OCI-LY1 (cell line): ENCODE results near the gene UBASH3B.

Experiments
- H2AFZ ChIP-seq: fragments of 200-600 bp; sonication (generic), shearing (Covaris generic); 2 replicates; pipeline ENCODE4 v1.6.0; 2014; ENCODE audit warnings: antibody characterized with exemption, mild to moderate bottlenecking, low read length
- H3F3A ChIP-seq: fragments of 200-600 bp; sonication (generic), shearing (Covaris generic); 2 replicates; pipeline ENCODE4 v1.6.0; 2014; ENCODE audit warnings: mild to moderate bottlenecking, antibody characterized with exemption, low read length, moderate library complexity; ENCODE audit not compliant: insufficient read depth
- H3K27ac ChIP-seq: fragments of 200-600 bp; sonication (generic); 2 replicates; pipeline ENCODE4 v1.5.1; 2014; ENCODE audit warnings: low read length, mixed run types, mild to moderate bottlenecking, low read depth; ENCODE audit not compliant: poor library complexity, severe bottlenecking
- H3K27me3 ChIP-seq: fragments of 200-600 bp; sonication (generic); 2 replicates; pipeline ENCODE4 v1.6.0; 2014; ENCODE audit warnings: antibody characterized with exemption, mild to moderate bottlenecking, low read length, moderate library complexity; ENCODE audit not compliant: insufficient read depth
- H3K36me3 ChIP-seq: fragments of 200-600 bp; sonication (generic); 2 replicates; pipeline ENCODE4 v1.6.1; 2014; ENCODE audit warnings: mild to moderate bottlenecking, antibody characterized with exemption, low read length, moderate library complexity, mixed read lengths; ENCODE audit not compliant: insufficient read depth
- H3K4me1 ChIP-seq: fragments of 200-600 bp; sonication (generic); 2 replicates; pipeline ENCODE4 v1.5.1; 2014; ENCODE audit warnings: mild to moderate bottlenecking, low read length, moderate library complexity; ENCODE audit not compliant: insufficient read depth, severe bottlenecking
- H3K4me2 ChIP-seq: fragments of 200-600 bp; sonication (generic), shearing (Covaris generic); 2 replicates; pipeline ENCODE4 v1.6.1; 2014; ENCODE audit warnings: low read length
- H3K4me3 ChIP-seq: fragments of 200-600 bp; sonication (generic); 2 replicates; pipeline ENCODE4 v1.5.1; 2014; ENCODE audit warnings: low read length, low read depth, mild to moderate bottlenecking, mixed read lengths; ENCODE audit not compliant: poor library complexity, severe bottlenecking
- H3K79me2 ChIP-seq: fragments of 200-600 bp; shearing (Covaris generic); 2 replicates; pipeline ENCODE4 v1.6.1; 2016; ENCODE audit warnings: mixed run types, low read length, mixed read lengths; ENCODE audit not compliant: insufficient read depth
- H3K9ac ChIP-seq: fragments of 200-600 bp; sonication (generic), shearing (Covaris generic); 2 replicates; pipeline ENCODE4 v1.6.1; 2014; ENCODE audit warnings: mild to moderate bottlenecking, low read length, mixed read lengths
- H3K9me2 ChIP-seq: fragments of 200-600 bp; sonication (generic), shearing (Covaris generic); 2 replicates; pipeline ENCODE4 v1.6.1; 2014; ENCODE audit warnings: low read depth, mild to moderate bottlenecking, low read length, mixed read lengths
- H3K9me3 ChIP-seq: fragments of 200-600 bp; shearing (Covaris generic); 2 replicates; pipeline ENCODE4 v1.6.1; 2014; ENCODE audit warnings: low read length, mixed read lengths
- H4K20me1 ChIP-seq: fragments of 200-600 bp; sonication (generic), shearing (Covaris generic); 2 replicates; pipeline ENCODE4 v1.6.0; 2016; ENCODE audit warnings: mild to moderate bottlenecking, low read length; ENCODE audit not compliant: insufficient read depth
- EZH2 ChIP-seq: fragments of 200-600 bp; sonication (generic), shearing (Covaris generic); IDR thresholded peaks from 2 replicates; pipeline ENCODE4 v1.8.0; 2017; ENCODE audit warnings: borderline replicate concordance, mixed run types, mild to moderate bottlenecking, antibody characterized with exemption, low read length, moderate library complexity, mixed read lengths
- TF ChIP-seq, protein P1 (sequence below): fragments of 200-600 bp; sonication (generic), shearing (Covaris generic); IDR thresholded peaks from 2 replicates; pipeline ENCODE4 v1.5.1; 2017; ENCODE audit warnings: mild to moderate bottlenecking, antibody characterized with exemption, low read length, moderate library complexity, mixed read lengths

UBASH3B gene

DNA sequence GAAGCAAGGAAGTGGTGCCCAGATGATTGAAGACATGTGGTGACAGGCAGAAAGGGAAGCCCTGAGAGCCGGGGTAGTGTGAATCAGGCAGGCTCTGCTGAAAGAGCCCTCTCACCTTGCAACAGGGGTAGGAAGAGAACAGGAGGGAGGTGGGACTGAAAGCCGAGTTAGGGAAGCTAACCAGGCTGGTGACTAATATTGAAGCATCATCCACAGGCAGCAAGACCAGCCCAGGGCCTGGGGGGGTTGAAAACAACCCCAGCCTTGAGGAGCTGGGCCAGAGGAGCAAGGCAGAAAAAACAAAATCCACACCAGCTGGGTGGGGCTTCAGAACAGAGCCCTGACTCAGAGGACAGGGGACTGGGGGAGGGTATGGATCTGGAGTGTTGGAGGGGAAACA is 147.8 kb downstream of the UBASH3B start:
- no peaks in the 10 kb centered on the region for H4K20me1 ChIP-seq
- H3K4me3 ChIP-seq, result no peak overlapping the region
- no peak overlapping the region for H2AFZ ChIP-seq
- no peaks in the 10 kb centered on the region for H3K36me3 ChIP-seq
- no peaks in the 10 kb centered on the region for H3F3A ChIP-seq
- no peaks in the 10 kb centered on the region for H3K9me3 ChIP-seq
- no peak for TF ChIP-seq EZH2
- TF ChIP-seq, protein P1, sequence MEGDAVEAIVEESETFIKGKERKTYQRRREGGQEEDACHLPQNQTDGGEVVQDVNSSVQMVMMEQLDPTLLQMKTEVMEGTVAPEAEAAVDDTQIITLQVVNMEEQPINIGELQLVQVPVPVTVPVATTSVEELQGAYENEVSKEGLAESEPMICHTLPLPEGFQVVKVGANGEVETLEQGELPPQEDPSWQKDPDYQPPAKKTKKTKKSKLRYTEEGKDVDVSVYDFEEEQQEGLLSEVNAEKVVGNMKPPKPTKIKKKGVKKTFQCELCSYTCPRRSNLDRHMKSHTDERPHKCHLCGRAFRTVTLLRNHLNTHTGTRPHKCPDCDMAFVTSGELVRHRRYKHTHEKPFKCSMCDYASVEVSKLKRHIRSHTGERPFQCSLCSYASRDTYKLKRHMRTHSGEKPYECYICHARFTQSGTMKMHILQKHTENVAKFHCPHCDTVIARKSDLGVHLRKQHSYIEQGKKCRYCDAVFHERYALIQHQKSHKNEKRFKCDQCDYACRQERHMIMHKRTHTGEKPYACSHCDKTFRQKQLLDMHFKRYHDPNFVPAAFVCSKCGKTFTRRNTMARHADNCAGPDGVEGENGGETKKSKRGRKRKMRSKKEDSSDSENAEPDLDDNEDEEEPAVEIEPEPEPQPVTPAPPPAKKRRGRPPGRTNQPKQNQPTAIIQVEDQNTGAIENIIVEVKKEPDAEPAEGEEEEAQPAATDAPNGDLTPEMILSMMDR, result no peak
- no peaks in the 10 kb centered on the region for H3K9me2 ChIP-seq
- no peaks in the 10 kb centered on the region for H3K27me3 ChIP-seq
- H3K27ac ChIP-seq, result no peak overlapping the region
- peaks cover 9% of the 10 kb centered on the region for H3K4me1 ChIP-seq
- no peak overlapping the region for H3K9ac ChIP-seq
- no peaks in the 10 kb centered on the region for H3K79me2 ChIP-seq
- no peak overlapping the region for H3K4me2 ChIP-seq

DNA sequence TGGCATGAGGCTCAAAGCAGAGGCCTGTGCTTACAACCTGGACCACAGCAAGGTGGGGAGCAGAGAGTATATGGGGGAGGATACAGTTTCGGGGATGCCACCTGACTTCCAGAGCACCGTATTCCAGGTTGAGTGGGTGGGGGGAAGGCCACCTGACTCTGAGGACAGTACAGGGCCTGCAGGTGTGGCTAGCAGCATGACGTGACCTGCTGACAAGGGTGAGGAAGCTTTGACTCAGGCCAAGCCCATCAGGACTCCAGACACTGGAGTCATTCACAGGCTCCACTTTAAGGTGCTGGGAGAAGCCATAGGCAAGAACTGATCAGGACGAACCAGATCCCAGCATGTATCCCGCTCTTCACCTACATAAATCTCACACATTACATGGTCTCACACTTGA is 148.2 kb downstream of the UBASH3B start:
- Histone ChIP-seq H3K4me2 (no peak overlapping the region), H3K9me2 (no peaks in the 10 kb centered on the region), H3K4me1 (peaks cover 13% of the 10 kb centered on the region), H3K79me2 (no peaks in the 10 kb centered on the region), H4K20me1 (no peaks in the 10 kb centered on the region), H3K9ac (no peak overlapping the region), H2AFZ (no peak overlapping the region), H3K4me3 (no peak overlapping the region), H3K36me3 (no peaks in the 10 kb centered on the region), H3F3A (no peaks in the 10 kb centered on the region), H3K27me3 (no peaks in the 10 kb centered on the region), H3K9me3 (no peaks in the 10 kb centered on the region), H3K27ac (no peak overlapping the region)
- TF ChIP-seq EZH2, result no peak
- TF ChIP-seq, protein P1, result no peak

DNA sequence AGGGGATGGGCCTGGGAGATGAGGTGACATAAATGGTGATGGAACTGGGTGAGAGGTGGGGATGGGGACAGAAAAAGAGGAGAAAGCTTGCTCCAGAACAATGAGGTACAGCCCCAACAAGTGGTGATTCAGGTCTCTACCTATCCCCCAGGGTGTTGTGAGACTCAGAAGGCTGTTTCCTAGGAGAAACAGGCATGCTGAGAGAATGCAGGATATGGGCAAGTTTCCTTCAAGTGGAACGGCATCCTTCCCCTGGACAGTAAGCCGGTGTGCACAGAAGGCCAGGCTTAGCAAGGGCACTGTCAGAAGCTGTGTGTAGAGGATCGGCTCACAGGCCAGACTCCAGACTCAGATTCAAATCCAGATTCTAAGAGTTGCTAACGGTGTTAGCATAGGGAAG is 148.6 kb downstream of the UBASH3B start:
- no peak overlapping the region for H2AFZ ChIP-seq
- no peaks in the 10 kb centered on the region for H3K27me3 ChIP-seq
- no peaks in the 10 kb centered on the region for H3K36me3 ChIP-seq
- no peaks in the 10 kb centered on the region for H3K9me2 ChIP-seq
- no peaks in the 10 kb centered on the region for H3K9me3 ChIP-seq
- H3K79me2 ChIP-seq, result no peaks in the 10 kb centered on the region
- H3K4me1 ChIP-seq, result peaks cover 14% of the 10 kb centered on the region
- no peaks in the 10 kb centered on the region for H3F3A ChIP-seq
- no peak for TF ChIP-seq EZH2
- TF ChIP-seq, protein P1, result no peak
- H3K9ac ChIP-seq, result no peak overlapping the region
- H3K27ac ChIP-seq, result no peak overlapping the region
- H3K4me2 ChIP-seq, result no peak overlapping the region
- no peak overlapping the region for H3K4me3 ChIP-seq
- no peaks in the 10 kb centered on the region for H4K20me1 ChIP-seq
